GM11168 (cell line): ENCODE data around the gene KCNK16.

Source experiments
- in situ Hi-C: fragments of 300-500 bp; cut with MboI; formaldehyde crosslinking; loops from one replicate; pipeline ENCODE4 v1.12.0; 2022; ENCODE audit warnings: low sequenced_read_pairs; ENCODE audit not compliant: unreplicated experiment

KCNK16 gene

GRCh38 chr6:39313526-39314272 lies 8.8 kb downstream of the KCNK16 start:
- in situ Hi-C loops: no loop called here

- in situ Hi-C loops: no loop called here
Measured at GRCh38 chr6:39312912-39313525, 9.5 kb downstream of the KCNK16 start.

- in situ Hi-C loops: no loop called here
Measured at GRCh38 chr6:39310542-39310941, 12.0 kb downstream of the KCNK16 start.

GRCh38 chr6:39309942-39310531 lies 12.5 kb downstream of the KCNK16 start:
- in situ Hi-C loops: loop anchor here (10.0 kb wide), 1 partner anchor 315 kb away; no protein-coding TSS in a partner anchor

- in situ Hi-C loops: loop anchor here (10.0 kb wide), 1 partner anchor 313 kb away; no protein-coding TSS in a partner anchor
Measured at GRCh38 chr6:39307462-39307861, 15.0 kb downstream of the KCNK16 start.

GRCh38 chr6:39304951-39305350 lies 17.6 kb downstream of the KCNK16 start:
- in situ Hi-C loops: loop anchor here (5.0 to 10.0 kb wide), 2 partner anchors 138 to 310 kb away; no protein-coding TSS in a partner anchor

GRCh38 chr6:39303425-39304153 lies 18.9 kb downstream of the KCNK16 start:
- in situ Hi-C loops: loop anchor here (5.0 to 10.0 kb wide), 2 partner anchors 136 to 309 kb away; no protein-coding TSS in a partner anchor

GRCh38 chr6:39302669-39303424 lies 19.7 kb downstream of the KCNK16 start:
- in situ Hi-C loops: loop anchor here (5.0 to 10.0 kb wide), 2 partner anchors 136 to 308 kb away; no protein-coding TSS in a partner anchor

GRCh38 chr6:39302011-39302410 lies 20.5 kb downstream of the KCNK16 start:
- in situ Hi-C loops: loop anchor here (5.0 to 10.0 kb wide), 2 partner anchors 135 to 307 kb away; no protein-coding TSS in a partner anchor

GRCh38 chr6:39301606-39302005 lies 20.9 kb downstream of the KCNK16 start:
- in situ Hi-C loops: loop anchor here (5.0 to 10.0 kb wide), 2 partner anchors 134 to 307 kb away; no protein-coding TSS in a partner anchor

- in situ Hi-C loops: loop anchor here (5.0 to 10.0 kb wide), 2 partner anchors 133 to 306 kb away; no protein-coding TSS in a partner anchor
Measured at GRCh38 chr6:39300739-39301138, 21.8 kb downstream of the KCNK16 start.

GRCh38 chr6:39298061-39298460 lies 24.4 kb downstream of the KCNK16 start:
- in situ Hi-C loops: no loop called here

- in situ Hi-C loops: no loop called here
Measured at GRCh38 chr6:39296745-39297640, 25.5 kb downstream of the KCNK16 start.

GRCh38 chr6:39295611-39296011 lies 26.9 kb downstream of the KCNK16 start:
- in situ Hi-C loops: no loop called here

GRCh38 chr6:39294899-39295298 lies 27.6 kb downstream of the KCNK16 start:
- in situ Hi-C loops: no loop called here

GRCh38 chr6:39294133-39294532 lies 28.4 kb downstream of the KCNK16 start:
- in situ Hi-C loops: no loop called here

- in situ Hi-C loops: no loop called here
Measured at GRCh38 chr6:39292637-39293036, 29.9 kb downstream of the KCNK16 start.

- in situ Hi-C loops: no loop called here
Measured at GRCh38 chr6:39289490-39289889, 33.0 kb downstream of the KCNK16 start.
